GM20000 (cell line): ENCODE measurements around the gene TMPRSS3.

Source experiments
- DNase-seq: peaks from one replicate; pipeline ENCODE4 v3.0.0; 2012; ENCODE audit warnings: low spot score
- CTCF ChIP-seq: IDR thresholded peaks from 2 replicates; pipeline ENCODE4 v1.5.1; 2012; ENCODE audit warnings: mild to moderate bottlenecking, control low read depth; ENCODE audit errors: extremely low read depth, missing control alignments

The TMPRSS3 gene

GRCh38 chr21:42392731-42393442, 3.0 kb downstream of the TMPRSS3 start:
- DNase-seq: peak; percentile 77

GRCh38 chr21:42391297-42391696, 4.6 kb downstream of the TMPRSS3 start:
- no peak for TF ChIP-seq CTCF
- DNase-seq: no peak

More at GRCh38 chr21:42392731-42393442, 3.0 kb downstream of the TMPRSS3 start:
- no peak for TF ChIP-seq CTCF

GRCh38 chr21:42390696-42391095, 5.2 kb downstream of the TMPRSS3 start:
- no peak for TF ChIP-seq CTCF
- no peak for DNase-seq

GRCh38 chr21:42390193-42390592, 5.7 kb downstream of the TMPRSS3 start:
- no peak for TF ChIP-seq CTCF

GRCh38 chr21:42389449-42389835, 6.4 kb downstream of the TMPRSS3 start:
- DNase-seq: no peak
- TF ChIP-seq CTCF: no peak

More at GRCh38 chr21:42390193-42390592, 5.7 kb downstream of the TMPRSS3 start:
- no peak for DNase-seq

- TF ChIP-seq CTCF: no peak
Observed at GRCh38 chr21:42388740-42389448, 7.0 kb downstream of the TMPRSS3 start.

GRCh38 chr21:42387843-42388340, 8.0 kb downstream of the TMPRSS3 start:
- no peak for TF ChIP-seq CTCF
- DNase-seq: no peak

More at GRCh38 chr21:42388740-42389448, 7.0 kb downstream of the TMPRSS3 start:
- no peak for DNase-seq
